Peyer's patch (tissue), 4 donors: ENCODE measurements around the gene DUS2.

Experiments
- CTCF ChIP-seq, 6 experiments: fragments of 450-650 bp in 4 of 6; fragments of 200-600 bp in 2 of 6; sonication (generic) in 1 of 6; IDR thresholded peaks; one replicate each; pipeline ENCODE4 v1.5.1; 2017 to 2019; ENCODE audit warnings: antibody characterized with exemption in 6 of 6, mild to moderate bottlenecking in 3 of 6, moderate library complexity in 1 of 6
- POLR2A ChIP-seq, 2 donors: fragments of 450-650 bp; IDR thresholded peaks; one replicate each; pipeline ENCODE4 v1.5.1; 2017; ENCODE audit warnings: antibody characterized with exemption in 2 of 2, mild to moderate bottlenecking in 2 of 2, moderate library complexity in 2 of 2

DNA sequence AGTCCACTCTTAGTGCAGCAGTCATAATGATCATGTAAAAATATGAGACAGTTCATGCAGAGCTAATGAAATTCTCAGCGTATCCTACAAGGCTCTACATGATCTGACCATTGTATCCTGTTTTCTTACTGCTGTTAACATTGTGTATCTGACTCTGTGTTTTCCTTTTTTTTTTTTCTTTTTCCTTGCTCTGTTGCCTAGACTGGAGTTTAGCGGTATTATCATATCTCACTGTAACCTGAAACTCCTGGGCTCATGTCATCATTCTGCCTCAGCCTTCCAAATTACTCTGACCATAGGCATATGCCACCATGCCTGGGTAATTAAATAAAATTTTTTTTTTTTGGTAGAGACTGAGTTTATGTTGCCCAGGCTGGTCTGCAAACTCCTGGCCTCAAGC lies 12.1 kb downstream of the DUS2 start:
- TF ChIP-seq CTCF (IDR thresholded peaks at IDR 0.05) (no peak), POLR2A (IDR thresholded peaks at IDR 0.05) (no peak)
